Measurements from ENCODE around the gene TMEM164. TPM values are rescaled to one million over a fixed set of nuclear protein-coding genes. Genes with fewer than 3 reads are reported as not detected.

Gene TMEM164
- total and polyA plus RNA-seq, 10 of the 15 experiments (the other 5 are each of a cell fraction or from before 2014, with no cell fraction given), result 0.61 to 18.3 (median 7.0) TPM

- TF ChIP-seq RELB (IDR thresholded peaks at IDR 0.05; ENCODE audit: low read depth), result peak; percentile 76
Observed at GRCh38 chrX:110022599-110023448, 19.9 kb downstream of the TMEM164 start (continued).

- Histone ChIP-seq H3K27me3 (replicated peaks in 1 of 2; ENCODE audit: control insufficient read depth in 2 of 2, insufficient read depth in 2 of 2, low read length in 1 of 2) (no peaks in the 10 kb centered on the region), H3K9me3 (replicated peaks; ENCODE audit: control insufficient read depth, insufficient read depth, low read length) (no peaks in the 10 kb centered on the region), H3K9ac (ENCODE audit: control insufficient read depth, insufficient read depth, low read length) (no peak overlapping the region), H4K20me1 (ENCODE audit: control insufficient read depth, insufficient read depth) (no peaks in the 10 kb centered on the region), H3K4me1 (ENCODE audit: control insufficient read depth, insufficient read depth, low read length) (peaks cover 4% of the 10 kb centered on the region; the same call in 1 of the 2 replicates), H3K79me2 (ENCODE audit: control insufficient read depth, insufficient read depth, low read length) (no peaks in the 10 kb centered on the region), H3K4me3 (no peak overlapping the region), H3K27ac (ENCODE audit: control insufficient read depth, insufficient read depth) (no peak overlapping the region), H3K4me2 (ENCODE audit: control insufficient read depth, insufficient read depth) (no peak overlapping the region), H2AFZ (ENCODE audit: control insufficient read depth, low read depth, low read length) (no peak overlapping the region), H3K36me3 (ENCODE audit: control insufficient read depth in 2 of 2, insufficient read depth in 2 of 2, low read length in 1 of 2) (no peaks in the 10 kb centered on the region; a peak in 1 of 4 replicates)
- no TSS peak for BruUV-seq (replicated peaks)
- no peak for TF ChIP-seq ZNF687 (IDR thresholded peaks at IDR 0.05)
- TF ChIP-seq NBN (IDR thresholded peaks at IDR 0.05), result no peak
- no peak for TF ChIP-seq GATAD2B (conservative IDR thresholded peaks at IDR 0.05; ENCODE audit: low read depth)
- TF ChIP-seq CHD1 (IDR thresholded peaks at IDR 0.05; ENCODE audit: low read depth, low read length), result no peak
- no peak for TF ChIP-seq NR2C1 (IDR thresholded peaks at IDR 0.05)
- no peak for TF ChIP-seq USF1 (IDR thresholded peaks at IDR 0.05; ENCODE audit: borderline replicate concordance, extremely low read length, insufficient read depth, low read depth, low read length)
- TF ChIP-seq FOXM1 (IDR thresholded peaks at IDR 0.05; ENCODE audit: low read depth, low read length), result no peak
- RAD21 ChIA-PET (ENCODE audit: unreplicated experiment), result interaction anchor here (0.6 to 1.1 kb wide), 4 partner anchors 18 to 40 kb away, joined by 3 to 4 read pairs (median 3); no protein-coding TSS in a partner anchor
- SMC1A ChIA-PET (ENCODE audit: uncharacterized antibody, unreplicated experiment), result interaction anchor here (1.3 to 2.6 kb wide), 6 partner anchors 11 to 74 kb away, joined by 3 to 7 read pairs (median 5); no protein-coding TSS in a partner anchor
- in situ Hi-C loops (cut with MboI) (no loop called here), intact Hi-C loops (cut with micrococcal nuclease; ENCODE audit: unreplicated experiment) (no loop called here)
- ATAC-seq (no peak), FAIRE-seq (no peak), DNase-seq (ENCODE audit: low read depth, low spot score) (no peak)
- WGBS (ENCODE audit: insufficient coverage, insufficient replicate concordance, low lambda C conversion rate, missing lambda C conversion rate), result 36% methylated on average over 1 of the region's 1 CpG
- CTCF ChIA-PET, result interaction anchor here (0.7 to 1.5 kb wide), 4 partner anchors 10 to 319 kb away, joined by 3 to 4 read pairs (median 3); no protein-coding TSS in a partner anchor
- POLR2A ChIA-PET, result no interaction called here
Observed at GRCh38 chrX:110025395-110025794, 22.5 kb downstream of the TMEM164 start.

All from GM12878 (cell line).